Omental fat pad (tissue), 4 donors: Measurements from ENCODE around the gene PPP5C. TPM values are rescaled to one million over a fixed set of nuclear protein-coding genes. Genes with fewer than 3 reads are reported as not detected.

ENCODE experiments used
- ATAC-seq: fragments of 150-250 bp; one replicate; pipeline ENCODE4 v1.9.1; 2016; ENCODE audit warnings: mild to moderate bottlenecking, moderate library complexity; ENCODE audit not compliant: low FRiP score
- DNase-seq: peaks from one replicate; pipeline ENCODE4 v3.0.0-alpha.2; 2019; ENCODE audit warnings: low spot score
- total RNA-seq, 4 donors: library from RNA; depleted of rRNA; stranded (reverse); fragments of >200 nt; gene quantifications; one replicate each; pipeline ENCODE4 v1.1.0, GENCODE V29; 2016
- TF ChIP-seq, protein P1 (sequence below), 3 donors: fragments of 450-650 bp; IDR thresholded peaks; one replicate each; pipeline ENCODE4 v1.5.1; 2016 to 2017; ENCODE audit warnings: antibody characterized with exemption in 3 of 3, mild to moderate bottlenecking in 3 of 3, moderate library complexity in 2 of 3

PPP5C gene
- total RNA-seq, 4 donors from 2014 or later = 43.2 to 63.8 (median 49.5) TPM

GRCh38 chr19:46402725-46403124 is 55.8 kb downstream of the PPP5C start:
- ATAC-seq = no peak
- TF ChIP-seq, protein P1, sequence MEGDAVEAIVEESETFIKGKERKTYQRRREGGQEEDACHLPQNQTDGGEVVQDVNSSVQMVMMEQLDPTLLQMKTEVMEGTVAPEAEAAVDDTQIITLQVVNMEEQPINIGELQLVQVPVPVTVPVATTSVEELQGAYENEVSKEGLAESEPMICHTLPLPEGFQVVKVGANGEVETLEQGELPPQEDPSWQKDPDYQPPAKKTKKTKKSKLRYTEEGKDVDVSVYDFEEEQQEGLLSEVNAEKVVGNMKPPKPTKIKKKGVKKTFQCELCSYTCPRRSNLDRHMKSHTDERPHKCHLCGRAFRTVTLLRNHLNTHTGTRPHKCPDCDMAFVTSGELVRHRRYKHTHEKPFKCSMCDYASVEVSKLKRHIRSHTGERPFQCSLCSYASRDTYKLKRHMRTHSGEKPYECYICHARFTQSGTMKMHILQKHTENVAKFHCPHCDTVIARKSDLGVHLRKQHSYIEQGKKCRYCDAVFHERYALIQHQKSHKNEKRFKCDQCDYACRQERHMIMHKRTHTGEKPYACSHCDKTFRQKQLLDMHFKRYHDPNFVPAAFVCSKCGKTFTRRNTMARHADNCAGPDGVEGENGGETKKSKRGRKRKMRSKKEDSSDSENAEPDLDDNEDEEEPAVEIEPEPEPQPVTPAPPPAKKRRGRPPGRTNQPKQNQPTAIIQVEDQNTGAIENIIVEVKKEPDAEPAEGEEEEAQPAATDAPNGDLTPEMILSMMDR (IDR thresholded peaks at IDR 0.05) = no peak
- no peak for DNase-seq

- TF ChIP-seq, protein P1 (IDR thresholded peaks at IDR 0.05) = no peak
- ATAC-seq = peak; percentile 25
- no peak for DNase-seq
These were observed 57.3 kb downstream of the PPP5C start for GRCh38 chr19:46404055-46404752.

GRCh38 chr19:46404753-46405468 is 58.0 kb downstream of the PPP5C start:
- ATAC-seq (peak; percentile 30), DNase-seq (no peak)
- TF ChIP-seq, protein P1 (IDR thresholded peaks at IDR 0.05) = no peak

DNA sequence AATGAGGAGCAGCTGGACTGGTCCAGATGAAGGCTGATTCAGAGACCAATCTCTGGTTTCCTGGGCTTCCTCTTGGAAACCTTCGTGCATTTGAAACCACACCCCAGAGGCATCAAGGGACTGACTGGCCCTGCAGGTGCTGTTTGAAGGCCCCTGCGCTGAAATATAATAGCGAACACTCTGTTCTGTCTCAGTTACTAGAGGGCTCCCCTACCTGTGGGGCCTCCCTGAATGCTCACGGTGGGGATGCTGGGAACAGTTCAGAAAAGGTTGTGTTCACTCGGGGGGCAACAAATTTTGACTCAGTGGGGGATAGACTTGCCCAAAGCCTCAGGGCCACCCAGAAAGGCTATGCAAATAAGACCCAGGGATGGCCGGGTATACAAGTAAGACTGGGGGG is 60.1 kb downstream of the PPP5C start:
- DNase-seq = no peak
- no peak for ATAC-seq
- TF ChIP-seq, protein P1 (IDR thresholded peaks at IDR 0.05) = no peak

DNA sequence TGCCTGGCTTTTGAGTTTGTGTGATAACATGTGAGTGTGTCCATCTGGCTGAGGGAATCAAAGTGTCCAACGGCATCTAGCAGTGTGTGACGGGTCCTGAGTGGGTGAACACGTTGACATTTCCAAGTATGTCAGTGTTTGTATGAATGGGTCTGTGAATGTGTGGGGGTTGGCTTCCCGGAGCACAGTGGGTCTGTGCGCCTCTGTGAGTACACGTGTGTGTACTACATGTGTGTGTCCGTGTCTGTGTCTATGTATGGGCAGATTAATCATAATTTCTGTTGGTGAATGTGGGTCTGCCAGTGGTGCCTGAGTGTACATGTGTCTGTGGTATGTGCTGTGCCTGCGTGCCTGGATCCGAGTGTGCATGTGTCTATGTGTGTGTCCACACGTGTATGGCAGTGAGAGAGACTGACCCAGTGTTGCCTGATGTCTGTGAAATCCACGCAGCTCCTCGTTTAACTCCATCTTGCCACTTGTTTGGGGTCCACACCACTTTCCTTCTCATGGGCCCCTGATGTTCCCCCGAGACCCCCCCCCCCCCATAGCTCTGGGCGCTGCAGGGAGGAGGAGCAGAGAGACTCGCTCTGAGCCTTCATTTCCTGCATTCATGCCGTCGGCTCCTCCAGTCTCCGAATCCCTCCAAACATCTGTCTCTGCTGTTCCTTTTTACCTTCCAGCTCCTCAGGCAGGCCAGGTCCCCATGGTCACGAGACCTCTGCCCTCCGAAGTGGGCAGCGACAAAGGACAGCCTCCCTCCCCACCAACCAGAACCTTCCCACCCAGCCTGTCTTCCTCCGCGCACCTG is 61.2 kb downstream of the PPP5C start:
- no peak for DNase-seq
- TF ChIP-seq, protein P1 (IDR thresholded peaks at IDR 0.05) = no peak
- no peak for ATAC-seq

DNA sequence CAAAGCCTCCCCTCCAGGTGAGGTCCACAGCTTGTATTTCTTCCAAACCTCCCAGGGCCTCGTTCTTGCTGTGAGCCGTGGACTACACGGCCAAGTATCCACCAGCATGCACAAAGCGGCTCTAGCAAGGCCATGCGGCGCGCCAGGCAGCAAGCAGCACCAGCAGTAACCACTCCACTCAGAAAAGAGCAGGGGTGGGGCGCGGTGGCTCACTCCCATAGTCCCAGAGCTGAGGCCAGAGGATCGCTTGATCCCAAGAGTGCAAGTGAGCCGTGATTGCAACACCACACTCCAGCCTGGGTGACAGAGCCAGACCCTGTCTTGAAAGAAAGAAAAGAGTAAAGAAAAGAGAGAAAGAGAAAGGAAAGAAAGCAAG is 61.8 kb downstream of the PPP5C start:
- ATAC-seq (no peak), DNase-seq (peak; percentile 41)
- TF ChIP-seq, protein P1 (IDR thresholded peaks at IDR 0.05) = no peak
